Liver (tissue), 9 donors: Measurements from ENCODE around the gene TNFAIP8L2. TPM values are rescaled to one million over a fixed set of nuclear protein-coding genes. Genes with fewer than 3 reads are reported as not detected.

Experiments
- DNase-seq: peaks from one replicate; pipeline ENCODE4 v3.0.0-alpha.2; 2017; ENCODE audit warnings: low spot score
- H3K27ac ChIP-seq, 2 donors: one replicate each; pipeline ENCODE4 v1.7.0; 2013; ENCODE audit warnings: inconsistent platforms in 2 of 2, low read length in 2 of 2, control low read depth in 1 of 2, low read depth in 1 of 2, mild to moderate bottlenecking in 1 of 2
- H3K27me3 ChIP-seq, 4 donors: one replicate each; pipeline versions ENCODE4 v1.6.1 to v1.7.0; 2013; ENCODE audit warnings: low read length in 3 of 4, inconsistent platforms in 1 of 4, mild to moderate bottlenecking in 1 of 4, moderate library complexity in 1 of 4; ENCODE audit not compliant: control insufficient read depth in 4 of 4, insufficient read depth in 4 of 4
- H3K36me3 ChIP-seq, 4 donors: one replicate each; pipeline versions ENCODE4 v1.6.1 to v1.7.0; 2013; ENCODE audit warnings: low read length in 3 of 4, mild to moderate bottlenecking in 3 of 4, low read depth in 1 of 4, moderate library complexity in 1 of 4; ENCODE audit not compliant: control insufficient read depth in 4 of 4, insufficient read depth in 3 of 4
- H3K4me1 ChIP-seq, 4 donors: one replicate each; pipeline versions ENCODE4 v1.6.1 to v1.7.0; 2013; ENCODE audit warnings: low read length in 3 of 4, mild to moderate bottlenecking in 3 of 4, moderate library complexity in 1 of 4; ENCODE audit not compliant: control insufficient read depth in 4 of 4, insufficient read depth in 4 of 4
- H3K4me3 ChIP-seq, 3 donors: one replicate each; pipeline versions ENCODE4 v1.6.1 to v1.7.0; 2013; ENCODE audit warnings: low read length in 3 of 3, control low read depth in 1 of 3, low read depth in 1 of 3, mild to moderate bottlenecking in 1 of 3
- H3K9ac ChIP-seq, 2 donors: one replicate each; pipeline ENCODE4 v1.7.0; 2013; ENCODE audit warnings: low read length in 2 of 2, mild to moderate bottlenecking in 2 of 2, moderate library complexity in 2 of 2, control low read depth in 1 of 2, low read depth in 1 of 2
- H3K9me3 ChIP-seq, 4 donors: one replicate each; pipeline versions ENCODE4 v1.6.1 to v1.7.0; 2013; ENCODE audit warnings: low read length in 3 of 4; ENCODE audit not compliant: control insufficient read depth in 4 of 4
- ATF3 ChIP-seq: IDR thresholded peaks from 2 replicates; pipeline ENCODE4 v1.6.1; 2016; ENCODE audit warnings: antibody characterized with exemption
- EGR1 ChIP-seq, 2 donors: IDR thresholded peaks; 2 replicates each; pipeline ENCODE4 v1.6.1; 2016 to 2018; ENCODE audit warnings: antibody characterized with exemption in 2 of 2, low read depth in 2 of 2
- FOXA1 ChIP-seq: IDR thresholded peaks from 2 replicates; pipeline ENCODE4 v1.6.1; 2016; ENCODE audit warnings: antibody characterized with exemption
- FOXA2 ChIP-seq: IDR thresholded peaks from 2 replicates; pipeline ENCODE4 v1.6.1; 2016; ENCODE audit warnings: antibody characterized with exemption
- GABPA ChIP-seq, 2 donors: IDR thresholded peaks in 1 of 2; conservative IDR thresholded peaks in 1 of 2; 2 replicates each; pipeline ENCODE4 v1.6.1; 2016; ENCODE audit warnings: antibody characterized with exemption in 2 of 2, mild to moderate bottlenecking in 1 of 2, moderate library complexity in 1 of 2
- HNF4A ChIP-seq, 2 donors: conservative IDR thresholded peaks; 2 replicates each; pipeline ENCODE4 v1.6.1; 2016; ENCODE audit warnings: antibody characterized with exemption in 2 of 2, mild to moderate bottlenecking in 2 of 2
- JUND ChIP-seq, 2 donors: IDR thresholded peaks; 2 replicates each; pipeline ENCODE4 v1.6.1; 2016; ENCODE audit warnings: antibody characterized with exemption in 2 of 2
- NR2F2 ChIP-seq: IDR thresholded peaks from 2 replicates; pipeline ENCODE4 v1.6.1; 2016; ENCODE audit warnings: antibody characterized with exemption
- RAD21 ChIP-seq, 2 donors: IDR thresholded peaks; 2 replicates each; pipeline ENCODE4 v1.6.1; 2016; ENCODE audit warnings: antibody characterized with exemption in 2 of 2, mild to moderate bottlenecking in 2 of 2
- RXRA ChIP-seq, 2 donors: IDR thresholded peaks; 2 replicates each; pipeline ENCODE4 v1.6.1; 2017 to 2018; ENCODE audit warnings: antibody characterized with exemption in 2 of 2, mild to moderate bottlenecking in 1 of 2
- SP1 ChIP-seq: IDR thresholded peaks from 2 replicates; pipeline ENCODE4 v1.6.1; 2018; ENCODE audit warnings: antibody characterized with exemption, mild to moderate bottlenecking
- TAF1 ChIP-seq: conservative IDR thresholded peaks from 2 replicates; pipeline ENCODE4 v1.6.1; 2016; ENCODE audit warnings: antibody characterized with exemption, mild to moderate bottlenecking
- YY1 ChIP-seq: IDR thresholded peaks from 2 replicates; pipeline ENCODE4 v1.6.1; 2016; ENCODE audit warnings: antibody characterized with exemption, mild to moderate bottlenecking
- ZBTB33 ChIP-seq: IDR thresholded peaks from 2 replicates; pipeline ENCODE4 v1.6.1; 2016; ENCODE audit warnings: antibody characterized with exemption
- WGBS: extraction: QIAGEN DNeasy Blood & Tissue Kit; methylation state at CpG from one replicate; pipeline ENCODE4 v1.1.7; 2013; 5-methylcytosine and 5-hydroxymethylcytosine counted together
- polyA plus RNA-seq, 2 donors: library from polyadenylated mRNA; stranded (reverse) in 1 of 2; unstranded in 1 of 2; fragments of 200-250 nt in 1 of 2; fragments of >200 nt in 1 of 2; fragmentation: Nextera tagmentation in 1 of 2; extraction: Ambion mirVana in 1 of 2; gene quantifications; one replicate each; pipeline versions ENCODE4 v1.2.1 to v1.2.3, GENCODE V29; 2013 to 2015
- total RNA-seq, 2 donors: library from RNA; depleted of rRNA; stranded (reverse); fragments of >200 nt; gene quantifications; one replicate each; pipeline ENCODE4 v1.2.3, GENCODE V29; 2014
- TF ChIP-seq, protein P1 (sequence below): IDR thresholded peaks from 2 replicates; pipeline ENCODE4 v1.6.1; 2016; ENCODE audit warnings: antibody characterized with exemption
- TF ChIP-seq, protein P2 (sequence below): fragments of 150-350 bp; IDR thresholded peaks from 2 replicates; pipeline ENCODE4 v1.5.1; 2017; ENCODE audit warnings: improper control_type of control experiment, low read depth, low read length; ENCODE audit not compliant: missing input control
- donor health status: healthy.
- donor health status: healthy.
- donor health status: healthy.
- donor health status: healthy.
- donor health status: healthy.

Gene TNFAIP8L2
- total and polyA plus RNA-seq, 4 donors = 2.9 to 8.7 (median 4.1) TPM

- H3K27me3 ChIP-seq = no peaks in the 10 kb centered on the region
- no peak overlapping the region for H3K27ac ChIP-seq
- H3K36me3 ChIP-seq = peaks cover 0 to 15% (median 4%) of the 10 kb centered on the region in 4 donors
- H3K4me1 ChIP-seq = no peaks in the 10 kb centered on the region
- 83% methylated on average over 3 of the region's 3 CpGs for WGBS
- TF ChIP-seq NR2F2 (no peak), RAD21 (IDR thresholded peaks at IDR 0.05) (no peak), RXRA (IDR thresholded peaks at IDR 0.05) (no peak), JUND (IDR thresholded peaks at IDR 0.05) (no peak)
- no peak overlapping the region for H3K4me3 ChIP-seq
- DNase-seq = no peak
- H3K9me3 ChIP-seq = no peaks in the 10 kb centered on the region
- H3K9ac ChIP-seq = no peak overlapping the region
Observed at GRCh38 chr1:151134396-151134795, 22.1 kb upstream of the TNFAIP8L2 start.

- H3K4me1 ChIP-seq = no peaks in the 10 kb centered on the region
- no peak overlapping the region for H3K9ac ChIP-seq
- no peaks in the 10 kb centered on the region for H3K27me3 ChIP-seq
- no peak for DNase-seq
- no peak overlapping the region for H3K4me3 ChIP-seq
- H3K36me3 ChIP-seq = peaks cover 0 to 17% (median 4%) of the 10 kb centered on the region in 4 donors
- H3K9me3 ChIP-seq = no peaks in the 10 kb centered on the region
- H3K27ac ChIP-seq = no peak overlapping the region
- 98% methylated on average over 7 of the region's 7 CpGs for WGBS
- no peak for TF ChIP-seq ZBTB33
- no peak for TF ChIP-seq GABPA (IDR thresholded peaks at IDR 0.05 in 1 of 2, conservative IDR thresholded peaks at IDR 0.05 in 1 of 2)
- TF ChIP-seq, protein P1, sequence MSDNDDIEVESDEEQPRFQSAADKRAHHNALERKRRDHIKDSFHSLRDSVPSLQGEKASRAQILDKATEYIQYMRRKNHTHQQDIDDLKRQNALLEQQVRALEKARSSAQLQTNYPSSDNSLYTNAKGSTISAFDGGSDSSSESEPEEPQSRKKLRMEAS = no peak
- TF ChIP-seq, protein P2, sequence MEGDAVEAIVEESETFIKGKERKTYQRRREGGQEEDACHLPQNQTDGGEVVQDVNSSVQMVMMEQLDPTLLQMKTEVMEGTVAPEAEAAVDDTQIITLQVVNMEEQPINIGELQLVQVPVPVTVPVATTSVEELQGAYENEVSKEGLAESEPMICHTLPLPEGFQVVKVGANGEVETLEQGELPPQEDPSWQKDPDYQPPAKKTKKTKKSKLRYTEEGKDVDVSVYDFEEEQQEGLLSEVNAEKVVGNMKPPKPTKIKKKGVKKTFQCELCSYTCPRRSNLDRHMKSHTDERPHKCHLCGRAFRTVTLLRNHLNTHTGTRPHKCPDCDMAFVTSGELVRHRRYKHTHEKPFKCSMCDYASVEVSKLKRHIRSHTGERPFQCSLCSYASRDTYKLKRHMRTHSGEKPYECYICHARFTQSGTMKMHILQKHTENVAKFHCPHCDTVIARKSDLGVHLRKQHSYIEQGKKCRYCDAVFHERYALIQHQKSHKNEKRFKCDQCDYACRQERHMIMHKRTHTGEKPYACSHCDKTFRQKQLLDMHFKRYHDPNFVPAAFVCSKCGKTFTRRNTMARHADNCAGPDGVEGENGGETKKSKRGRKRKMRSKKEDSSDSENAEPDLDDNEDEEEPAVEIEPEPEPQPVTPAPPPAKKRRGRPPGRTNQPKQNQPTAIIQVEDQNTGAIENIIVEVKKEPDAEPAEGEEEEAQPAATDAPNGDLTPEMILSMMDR = no peak
Observed at GRCh38 chr1:151134991-151135390, 21.5 kb upstream of the TNFAIP8L2 start.

- no peaks in the 10 kb centered on the region for H3K4me1 ChIP-seq
- TF ChIP-seq SP1 = no peak
- no peak for TF ChIP-seq ATF3
- no peak for TF ChIP-seq HNF4A (conservative IDR thresholded peaks at IDR 0.05)
- no peak for TF ChIP-seq ZBTB33
- TF ChIP-seq, protein P1 = no peak
- no peak for TF ChIP-seq RAD21 (IDR thresholded peaks at IDR 0.05)
- TF ChIP-seq EGR1 (IDR thresholded peaks at IDR 0.05; ENCODE audit: low read depth in 2 of 2) = no peak
- no peak for TF ChIP-seq TAF1
- TF ChIP-seq YY1 = no peak
- TF ChIP-seq GABPA (IDR thresholded peaks at IDR 0.05 in 1 of 2, conservative IDR thresholded peaks at IDR 0.05 in 1 of 2) = no peak
- no peak for TF ChIP-seq FOXA1
- no peak for TF ChIP-seq FOXA2
- no peak for DNase-seq
- 95% methylated on average over 12 of the region's 12 CpGs for WGBS
- H3K27me3 ChIP-seq = no peaks in the 10 kb centered on the region
- H3K36me3 ChIP-seq = peaks cover 0 to 17% (median 4%) of the 10 kb centered on the region in 4 donors
- no peaks in the 10 kb centered on the region for H3K9me3 ChIP-seq
- no peak overlapping the region for H3K9ac ChIP-seq
- no peak overlapping the region for H3K4me3 ChIP-seq
- no peak overlapping the region for H3K27ac ChIP-seq
Observed at GRCh38 chr1:151135433-151136385, 20.7 kb upstream of the TNFAIP8L2 start.
